PC-9 (cell line): ENCODE results near the gene ENDOV.

ENCODE experiments used
- EZH2 ChIP-seq: fragments of 200-600 bp; sonication (generic); IDR thresholded peaks from 2 replicates; pipeline ENCODE4 v1.8.0; 2017; ENCODE audit warnings: antibody characterized with exemption, low read depth
- TF ChIP-seq, protein P1 (sequence below): fragments of 200-600 bp; sonication (generic); conservative IDR thresholded peaks from 2 replicates; pipeline ENCODE4 v1.6.1; 2017; ENCODE audit warnings: mixed run types, antibody characterized with exemption, mild to moderate bottlenecking, moderate library complexity

DNA sequence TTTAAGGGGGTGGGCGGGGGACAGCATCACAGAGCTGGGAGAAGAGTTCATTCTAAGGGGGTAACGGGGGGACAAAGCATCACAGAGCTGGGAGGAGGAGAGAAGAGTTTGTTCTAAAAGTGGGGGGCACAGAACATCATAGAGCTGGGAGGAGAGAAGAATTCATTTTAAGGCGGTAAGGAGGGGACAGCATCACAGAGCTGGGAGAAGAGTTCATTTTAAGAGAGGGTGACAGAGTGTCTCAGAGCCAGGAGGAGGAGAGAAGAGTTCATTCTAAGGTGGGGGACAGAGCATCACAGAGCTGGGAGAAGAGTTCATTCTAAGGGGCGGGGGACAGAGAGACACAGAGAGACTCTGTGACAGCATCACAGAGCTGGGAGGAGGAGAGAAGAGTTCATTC lies 27.8 kb downstream of the ENDOV start:
- TF ChIP-seq, protein P1, sequence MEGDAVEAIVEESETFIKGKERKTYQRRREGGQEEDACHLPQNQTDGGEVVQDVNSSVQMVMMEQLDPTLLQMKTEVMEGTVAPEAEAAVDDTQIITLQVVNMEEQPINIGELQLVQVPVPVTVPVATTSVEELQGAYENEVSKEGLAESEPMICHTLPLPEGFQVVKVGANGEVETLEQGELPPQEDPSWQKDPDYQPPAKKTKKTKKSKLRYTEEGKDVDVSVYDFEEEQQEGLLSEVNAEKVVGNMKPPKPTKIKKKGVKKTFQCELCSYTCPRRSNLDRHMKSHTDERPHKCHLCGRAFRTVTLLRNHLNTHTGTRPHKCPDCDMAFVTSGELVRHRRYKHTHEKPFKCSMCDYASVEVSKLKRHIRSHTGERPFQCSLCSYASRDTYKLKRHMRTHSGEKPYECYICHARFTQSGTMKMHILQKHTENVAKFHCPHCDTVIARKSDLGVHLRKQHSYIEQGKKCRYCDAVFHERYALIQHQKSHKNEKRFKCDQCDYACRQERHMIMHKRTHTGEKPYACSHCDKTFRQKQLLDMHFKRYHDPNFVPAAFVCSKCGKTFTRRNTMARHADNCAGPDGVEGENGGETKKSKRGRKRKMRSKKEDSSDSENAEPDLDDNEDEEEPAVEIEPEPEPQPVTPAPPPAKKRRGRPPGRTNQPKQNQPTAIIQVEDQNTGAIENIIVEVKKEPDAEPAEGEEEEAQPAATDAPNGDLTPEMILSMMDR, result no peak
- no peak for TF ChIP-seq EZH2
